Measurements from ENCODE around the gene TGFBR3L.

GRCh38 chr19:7932276-7932929, 17.8 kb downstream of the TGFBR3L start:
- TF ChIP-seq, protein P1, sequence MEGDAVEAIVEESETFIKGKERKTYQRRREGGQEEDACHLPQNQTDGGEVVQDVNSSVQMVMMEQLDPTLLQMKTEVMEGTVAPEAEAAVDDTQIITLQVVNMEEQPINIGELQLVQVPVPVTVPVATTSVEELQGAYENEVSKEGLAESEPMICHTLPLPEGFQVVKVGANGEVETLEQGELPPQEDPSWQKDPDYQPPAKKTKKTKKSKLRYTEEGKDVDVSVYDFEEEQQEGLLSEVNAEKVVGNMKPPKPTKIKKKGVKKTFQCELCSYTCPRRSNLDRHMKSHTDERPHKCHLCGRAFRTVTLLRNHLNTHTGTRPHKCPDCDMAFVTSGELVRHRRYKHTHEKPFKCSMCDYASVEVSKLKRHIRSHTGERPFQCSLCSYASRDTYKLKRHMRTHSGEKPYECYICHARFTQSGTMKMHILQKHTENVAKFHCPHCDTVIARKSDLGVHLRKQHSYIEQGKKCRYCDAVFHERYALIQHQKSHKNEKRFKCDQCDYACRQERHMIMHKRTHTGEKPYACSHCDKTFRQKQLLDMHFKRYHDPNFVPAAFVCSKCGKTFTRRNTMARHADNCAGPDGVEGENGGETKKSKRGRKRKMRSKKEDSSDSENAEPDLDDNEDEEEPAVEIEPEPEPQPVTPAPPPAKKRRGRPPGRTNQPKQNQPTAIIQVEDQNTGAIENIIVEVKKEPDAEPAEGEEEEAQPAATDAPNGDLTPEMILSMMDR (IDR thresholded peaks at IDR 0.05; ENCODE audit: extremely low read depth in 1 of 2, insufficient read depth in 1 of 2, low read depth in 1 of 2, low read length in 2 of 2), result no peak
- TF ChIP-seq MAX (IDR thresholded peaks at IDR 0.05; ENCODE audit: insufficient read depth, insufficient read length) (no peak), FOS (IDR thresholded peaks at IDR 0.05; ENCODE audit: borderline replicate concordance, insufficient read depth, low read length) (no peak), EZH2 (IDR thresholded peaks at IDR 0.05; ENCODE audit: borderline replicate concordance, low read depth, low read length, severe bottlenecking) (no peak), POLR2AphosphoS5 (IDR thresholded peaks at IDR 0.05; ENCODE audit: insufficient read depth, low read depth, low read length) (no peak), POLR2A (IDR thresholded peaks at IDR 0.05; ENCODE audit: low read depth, low read length) (no peak), GATA2 (IDR thresholded peaks at IDR 0.05; ENCODE audit: insufficient read depth, insufficient read length, low read depth, low read length) (no peak), MYC (IDR thresholded peaks at IDR 0.05; ENCODE audit: low read depth, low read length) (no peak), JUN (IDR thresholded peaks at IDR 0.05; ENCODE audit: borderline replicate concordance, insufficient read depth, insufficient read length, low read depth) (no peak)
